Posterior vena cava (tissue), 2 donors: Measurements from ENCODE around the gene SLC29A2. TPM values are rescaled to one million over a fixed set of nuclear protein-coding genes. Genes with fewer than 3 reads are reported as not detected.
"Not testable (repeated sequence)": the region's sequence is repeated elsewhere in the genome, so short reads cannot be mapped to it uniquely, and the experiment has no call there.

ENCODE experiments used
- DNase-seq: peaks from one replicate; pipeline ENCODE4 v3.0.0-alpha.2; 2020; ENCODE audit warnings: low spot score
- intact Hi-C, 2 donors: fragments of 100-400 bp; cut with DNase I; formaldehyde crosslinking; loops; one replicate each; pipeline versions ENCODE4 v1.14.1 to v1.14.2; 2022 to 2023
- total RNA-seq, 2 donors: library from RNA; stranded (reverse); fragmentation: NEBNext Ultra II Directional; extraction: Animal tissue kit (Norgen Biotek cat#: 25700); gene quantifications; one replicate each; pipeline ENCODE4 v1.2.1, GENCODE V29; 2021
- donor health status: DM: yes; HTN: yes; CAD: no.
- donor health status: DM: yes; HTN: yes; CAD: no.

SLC29A2 gene
- total RNA-seq, 2 donors from 2014 or later, result 1.7 to 2.0 TPM

DNA sequence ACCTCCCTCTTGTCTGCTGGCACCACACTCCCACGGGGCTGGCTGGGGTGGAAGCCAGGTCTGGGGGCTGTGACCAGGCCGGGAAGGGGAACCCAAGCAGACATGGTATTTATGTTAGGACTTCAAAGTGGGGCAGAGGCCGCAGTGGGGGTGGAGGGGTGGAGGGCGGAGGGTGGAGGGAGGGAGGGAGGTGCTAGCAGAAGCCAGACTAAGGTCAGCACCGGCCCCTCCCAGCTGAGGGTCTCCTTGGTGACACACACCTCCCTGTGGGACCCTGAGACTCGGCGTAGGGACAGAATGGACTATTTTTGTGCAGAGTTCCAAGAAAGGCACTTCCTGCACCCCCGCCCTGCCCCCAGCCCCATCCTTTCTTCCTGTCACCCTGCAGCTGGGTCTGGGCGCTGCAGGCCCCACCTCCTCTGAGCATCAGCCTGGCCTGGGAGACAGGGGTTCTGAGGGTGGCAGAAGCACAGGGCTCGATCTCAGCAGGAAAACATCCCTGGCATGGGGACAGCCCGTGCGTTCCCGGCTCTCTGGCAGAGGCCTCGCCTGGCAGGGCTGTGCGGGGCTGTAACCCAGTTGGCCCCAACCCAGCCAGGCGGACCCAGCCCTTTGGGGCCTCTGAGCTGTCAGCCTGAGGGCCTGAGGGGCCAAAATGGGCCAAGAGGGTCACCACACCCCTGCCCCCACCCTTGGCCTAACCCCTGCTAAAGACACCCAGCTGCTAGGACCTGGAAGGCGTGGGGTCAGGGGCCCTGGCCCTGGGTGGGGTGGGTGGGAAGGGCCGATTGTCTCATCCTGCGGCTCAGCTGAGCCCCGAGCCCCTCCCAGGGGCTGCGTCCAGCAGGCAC, 45.1 kb downstream of the SLC29A2 start:
- no peak for DNase-seq
- intact Hi-C loops, result no loop called here

DNA sequence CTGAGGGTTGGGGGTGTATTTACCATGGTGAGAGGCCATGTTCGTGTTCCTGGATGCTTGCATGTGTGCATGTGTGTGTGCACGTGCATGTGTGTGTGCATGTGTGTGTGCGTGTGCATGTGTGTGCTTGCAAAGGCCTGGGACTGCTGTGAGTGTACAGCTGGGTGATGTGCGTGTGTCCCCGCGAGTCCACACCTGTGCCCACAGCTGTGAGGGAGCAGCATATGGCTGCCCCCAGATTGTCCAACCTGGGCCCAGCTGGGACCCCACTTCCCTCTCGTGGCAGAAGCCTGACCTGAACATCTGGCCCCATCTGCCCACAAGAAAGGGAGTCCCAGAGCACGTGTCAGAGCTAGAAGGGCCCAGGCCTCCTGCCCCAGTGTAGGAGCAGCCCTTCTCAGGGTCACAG, 46.3 kb downstream of the SLC29A2 start:
- intact Hi-C loops, result no loop called here

GRCh38 chr11:66324664-66325063, 46.9 kb downstream of the SLC29A2 start:
- intact Hi-C loops, result no loop called here

More for the DNA sequence above, 46.3 kb downstream of the SLC29A2 start:
- no peak for DNase-seq

GRCh38 chr11:66323684-66324083, 47.9 kb downstream of the SLC29A2 start:
- intact Hi-C loops, result no loop called here
- no peak for DNase-seq

More at GRCh38 chr11:66324664-66325063, 46.9 kb downstream of the SLC29A2 start:
- no peak for DNase-seq

DNA sequence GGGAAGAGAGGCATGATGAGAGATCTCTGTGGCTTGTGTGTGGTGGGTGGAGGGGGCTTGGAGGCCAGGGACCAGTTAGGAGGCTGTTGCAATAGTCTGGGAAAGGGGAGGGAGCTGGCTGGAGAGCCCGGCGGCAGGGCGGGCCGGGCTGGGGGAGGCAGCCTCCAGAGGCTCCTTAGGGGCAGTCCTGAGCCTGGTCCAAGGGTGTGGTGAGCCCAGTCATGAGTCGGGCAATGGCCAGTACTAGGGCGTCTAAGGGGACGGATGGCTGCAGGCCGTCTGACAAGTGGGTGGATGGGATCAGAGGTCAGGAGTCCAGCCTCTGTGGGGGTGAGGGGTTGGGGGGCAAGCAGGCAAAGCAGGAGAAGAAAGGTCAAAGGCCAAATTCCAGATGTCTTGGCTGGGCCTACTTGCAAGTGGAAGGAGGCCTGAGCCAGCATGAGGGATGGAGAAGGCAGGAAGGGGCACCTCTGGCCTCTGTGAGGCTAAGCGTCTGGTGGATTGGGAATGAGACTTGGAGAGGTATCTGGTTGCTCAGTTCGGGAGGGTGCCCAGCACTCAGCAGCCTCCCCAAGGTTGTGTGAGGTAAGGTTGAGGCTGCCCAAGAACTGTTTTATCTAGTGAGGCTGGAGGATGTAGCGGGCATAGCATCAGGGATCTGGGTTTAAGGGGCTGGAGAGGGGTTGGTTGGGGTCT, 48.7 kb downstream of the SLC29A2 start:
- intact Hi-C loops, result no loop called here
- DNase-seq, result peak; percentile 95

GRCh38 chr11:66321606-66322005, 50.0 kb downstream of the SLC29A2 start:
- DNase-seq, result no peak
- intact Hi-C loops, result no loop called here

- DNase-seq, intact Hi-C loops: not testable (repeated sequence)
Observed at GRCh38 chr11:66320748-66321147, 50.8 kb downstream of the SLC29A2 start.

- DNase-seq, intact Hi-C loops: not testable (repeated sequence)
Observed at GRCh38 chr11:66320289-66320688, 51.3 kb downstream of the SLC29A2 start.

- DNase-seq, result no peak
- intact Hi-C loops, result no loop called here
Observed at GRCh38 chr11:66318600-66318970, 53.0 kb downstream of the SLC29A2 start.

DNA sequence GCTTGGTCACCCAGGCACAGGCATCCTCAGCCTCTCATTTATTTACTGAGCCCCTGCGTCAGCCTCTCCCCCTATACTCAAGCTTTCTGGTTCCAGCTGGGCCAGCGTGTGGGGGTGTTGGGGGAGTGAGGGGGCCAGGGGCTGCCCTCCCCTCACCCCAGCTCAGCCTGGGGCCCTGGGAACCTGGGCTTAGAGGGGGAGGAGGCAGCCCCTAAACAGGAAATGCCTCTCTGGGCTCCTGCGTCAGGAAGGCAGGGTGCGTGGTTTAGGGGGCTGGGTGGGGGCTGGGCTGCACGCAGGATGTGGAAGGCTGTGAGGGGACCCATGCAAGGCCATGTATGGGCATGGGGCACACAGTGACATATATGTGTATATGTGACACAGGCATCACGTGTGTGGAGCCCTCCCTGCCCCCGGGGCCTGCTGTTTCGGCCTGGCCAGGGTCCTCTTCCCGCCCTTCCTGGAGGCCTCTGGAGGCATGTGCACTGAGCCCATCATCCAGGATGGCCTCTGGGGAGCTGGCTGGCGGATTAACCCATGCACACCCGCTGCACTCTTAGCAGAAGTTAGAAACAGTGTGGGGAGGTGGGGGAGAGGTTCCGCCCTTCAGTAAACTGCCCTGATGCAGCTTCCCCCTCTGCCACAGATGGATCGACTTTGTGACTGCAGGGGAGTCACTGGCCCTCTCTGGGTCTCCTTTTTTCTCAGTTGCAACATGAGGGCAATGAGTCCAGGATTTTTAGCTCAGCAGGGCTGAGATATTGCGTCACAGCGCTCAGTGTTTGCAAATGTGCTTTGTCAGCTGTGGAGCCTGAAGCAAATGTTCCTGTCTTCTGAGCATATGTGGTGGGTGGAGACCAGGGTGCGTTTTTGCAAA, 53.6 kb downstream of the SLC29A2 start:
- intact Hi-C loops, result no loop called here

DNA sequence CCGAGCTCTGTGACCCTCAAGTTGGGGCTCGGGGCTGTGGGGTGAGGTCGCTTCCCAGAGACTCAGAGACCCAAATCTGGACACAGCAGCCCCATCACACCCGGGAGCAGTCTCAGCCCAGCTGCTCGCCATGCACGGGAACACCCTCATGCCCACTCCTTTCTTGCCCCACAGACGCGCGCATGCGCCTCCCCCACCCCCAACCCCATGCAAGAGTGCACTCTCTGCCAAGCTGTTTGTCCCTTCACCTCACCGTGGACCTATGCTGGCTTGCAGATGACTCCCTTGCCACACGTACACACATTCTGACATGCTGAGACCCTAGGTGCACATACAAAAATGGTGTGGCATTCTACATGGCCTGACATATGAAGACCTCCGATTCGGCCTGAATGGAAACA, 54.2 kb downstream of the SLC29A2 start:
- intact Hi-C loops, result no loop called here

More for the DNA sequence above, 53.6 kb downstream of the SLC29A2 start:
- no peak for DNase-seq

DNA sequence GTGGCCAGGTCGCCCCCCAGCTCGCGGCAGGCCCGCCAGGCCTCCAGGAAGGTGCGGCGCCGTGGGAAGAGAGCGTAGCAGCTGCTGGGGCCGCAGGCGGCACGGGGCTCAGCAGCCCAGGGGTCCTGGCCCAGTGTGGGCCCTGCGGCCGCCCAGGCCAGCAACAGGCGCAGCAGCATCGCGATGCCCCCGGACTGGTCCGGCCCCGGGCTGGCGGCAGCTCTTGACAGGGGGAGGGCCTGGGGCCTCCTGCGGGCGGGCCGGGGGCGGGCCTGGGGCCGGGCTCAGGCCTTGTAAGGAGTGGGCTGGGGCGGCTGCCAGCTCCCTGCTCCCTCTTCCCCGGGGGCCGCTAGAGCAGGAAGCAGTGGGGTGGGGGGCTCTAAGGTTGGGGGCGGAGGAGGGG, 54.7 kb downstream of the SLC29A2 start, which contains the start of gene CD248:
Gene CD248 (minus strand): TSS at position 196 of the 403 bp plus-strand sequence. CDS start 17 bp downstream, at position 179.
- peak; percentile 92 for DNase-seq
- intact Hi-C loops, result no loop called here

More for the DNA sequence above, 54.2 kb downstream of the SLC29A2 start:
- no peak for DNase-seq

GRCh38 chr11:66315921-66316811, 55.4 kb downstream of the SLC29A2 start:
- peak; percentile 81 for DNase-seq
- intact Hi-C loops, result no loop called here

DNA sequence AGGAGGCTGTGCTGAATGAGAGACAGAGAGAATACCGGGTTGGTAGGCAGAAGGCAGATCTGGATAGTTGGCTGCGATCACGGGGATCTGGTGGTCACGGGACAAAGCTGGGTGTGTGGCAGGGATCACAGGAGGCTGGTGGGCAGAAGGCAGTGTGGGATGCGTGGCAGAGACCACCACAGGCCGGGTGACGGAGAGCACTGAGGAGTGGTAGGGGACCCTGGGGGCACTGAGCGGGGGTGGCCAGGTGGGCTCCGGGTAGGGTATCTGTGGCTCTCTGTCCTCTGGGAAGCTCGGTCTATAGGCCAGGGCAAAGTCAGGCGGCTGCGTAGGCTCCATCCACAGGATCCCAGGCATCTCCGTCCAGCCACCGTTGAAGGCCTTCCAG, 56.1 kb downstream of the SLC29A2 start:
- intact Hi-C loops, result no loop called here

DNA sequence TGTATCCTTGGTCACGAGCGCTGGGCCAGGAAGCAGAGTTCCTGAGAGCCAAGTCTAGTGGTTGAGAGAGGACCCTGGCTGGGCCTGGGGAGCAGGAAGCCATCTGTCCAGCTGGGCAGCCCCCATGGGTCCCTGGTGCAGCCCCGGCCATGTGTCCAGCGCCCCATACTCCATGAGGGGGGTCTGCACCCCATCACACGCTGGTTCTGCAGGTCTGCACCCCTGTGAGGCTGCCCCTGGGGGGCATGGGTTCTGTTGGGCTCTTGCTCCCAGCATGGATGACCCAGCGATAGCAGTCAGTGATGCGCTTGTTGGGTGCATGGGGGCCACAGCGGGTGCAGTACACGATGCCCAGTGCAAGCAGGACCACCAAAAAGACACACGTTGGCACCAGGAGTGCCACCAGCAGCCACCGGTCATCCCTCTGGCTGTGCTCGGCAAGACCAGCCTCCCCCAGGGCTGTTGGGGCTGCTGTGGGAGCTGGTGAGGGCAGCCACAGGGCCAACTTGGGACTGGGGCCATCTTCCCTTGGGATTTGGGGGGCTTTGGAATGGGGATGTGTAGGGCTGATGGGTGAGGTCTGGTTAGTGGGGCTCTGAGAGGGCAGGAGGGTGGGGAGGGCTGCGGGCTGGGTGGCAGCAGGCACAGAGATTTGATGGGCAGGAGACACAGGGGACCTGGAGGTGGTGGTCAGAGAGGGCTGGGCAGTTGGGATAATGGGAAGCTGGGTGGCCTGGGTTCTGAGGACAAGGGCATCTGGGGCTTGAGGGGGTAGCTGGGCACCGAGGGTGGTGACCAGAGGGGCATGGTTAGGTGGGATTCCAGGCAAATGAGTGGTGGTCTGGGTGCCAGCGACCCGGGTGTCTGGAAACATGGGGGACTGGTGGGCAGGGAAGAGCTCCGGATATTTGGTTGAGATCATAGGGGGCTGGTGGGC, 56.7 kb downstream of the SLC29A2 start:
- intact Hi-C loops, result no loop called here

More for the DNA sequence above, 56.1 kb downstream of the SLC29A2 start:
- DNase-seq, result peak; percentile 76

DNA sequence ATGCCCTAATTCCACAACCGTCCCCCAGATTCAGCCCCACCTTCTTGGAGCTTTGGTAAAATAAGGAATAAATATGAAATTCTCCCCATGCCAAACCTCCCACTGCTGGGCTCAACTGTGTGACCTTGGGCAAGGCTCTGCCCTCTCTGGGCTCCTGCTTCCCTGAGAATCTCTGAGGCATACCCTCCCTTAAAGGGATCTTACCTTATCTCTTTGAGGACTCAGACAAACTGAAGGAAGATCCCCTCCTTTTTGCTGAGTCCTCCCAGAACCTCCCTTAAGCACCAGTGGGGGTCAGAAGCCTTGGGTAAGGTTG, 57.4 kb downstream of the SLC29A2 start:
- intact Hi-C loops, result no loop called here
- DNase-seq, result no peak

More for the DNA sequence above, 56.7 kb downstream of the SLC29A2 start:
- peak; percentile 76 for DNase-seq
